ENCODE results near the gene RAP1GAP. TPM values are rescaled to one million over a fixed set of nuclear protein-coding genes. Genes with fewer than 3 reads are reported as not detected.

Gene RAP1GAP
- total RNA-seq, 1 donor from 2014 or later, result 0.64 TPM

- no peak overlapping the region for H3K27ac ChIP-seq
- H3K27me3 ChIP-seq, result no peaks in the 10 kb centered on the region
- intact Hi-C loops (cut with DNase I), result no loop called here
- DNase-seq (ENCODE audit: low spot score in 2 of 2), result no peak
- H3K4me1 ChIP-seq, result no peaks in the 10 kb centered on the region
- no peaks in the 10 kb centered on the region for H3K36me3 ChIP-seq
- no peak overlapping the region for H3K4me3 ChIP-seq
- no peak for TF ChIP-seq CTCF (IDR thresholded peaks at IDR 0.05)
- H3K9me3 ChIP-seq, result no peaks in the 10 kb centered on the region
Measured at GRCh38 chr1:21585037-21585436, 84.1 kb downstream of the RAP1GAP start.

- Histone ChIP-seq H3K36me3 (no peaks in the 10 kb centered on the region), H3K27me3 (no peaks in the 10 kb centered on the region), H3K4me3 (no peak overlapping the region), H3K4me1 (no peaks in the 10 kb centered on the region), H3K9me3 (no peaks in the 10 kb centered on the region), H3K27ac (no peak overlapping the region)
- TF ChIP-seq CTCF (IDR thresholded peaks at IDR 0.05), result no peak
- intact Hi-C loops (cut with DNase I), result no loop called here
- no peak for DNase-seq (ENCODE audit: low spot score in 2 of 2)
Measured at GRCh38 chr1:21584096-21584495, 85.1 kb downstream of the RAP1GAP start.

GRCh38 chr1:21579791-21580190 lies 89.4 kb downstream of the RAP1GAP start:
- no peaks in the 10 kb centered on the region for H3K27me3 ChIP-seq
- intact Hi-C loops (cut with DNase I), result no loop called here
- H3K4me1 ChIP-seq, result peaks cover 0 to under 1% of the 10 kb centered on the region in 2 donors
- no peak for TF ChIP-seq CTCF (IDR thresholded peaks at IDR 0.05)
- no peak overlapping the region for H3K4me3 ChIP-seq
- H3K27ac ChIP-seq, result no peak overlapping the region
- no peak for DNase-seq (ENCODE audit: low spot score in 2 of 2)
- H3K9me3 ChIP-seq, result no peaks in the 10 kb centered on the region
- no peaks in the 10 kb centered on the region for H3K36me3 ChIP-seq

GRCh38 chr1:21577933-21578332 lies 91.2 kb downstream of the RAP1GAP start:
- DNase-seq (ENCODE audit: low spot score in 2 of 2), result no peak
- intact Hi-C loops (cut with DNase I), result no loop called here
- no peaks in the 10 kb centered on the region for H3K36me3 ChIP-seq
- no peak overlapping the region for H3K27ac ChIP-seq
- H3K27me3 ChIP-seq, result no peaks in the 10 kb centered on the region
- H3K9me3 ChIP-seq, result no peaks in the 10 kb centered on the region
- H3K4me3 ChIP-seq, result no peak overlapping the region
- H3K4me1 ChIP-seq, result peaks cover 0 to 8% of the 10 kb centered on the region in 2 donors
- TF ChIP-seq CTCF (IDR thresholded peaks at IDR 0.05), result no peak

- Histone ChIP-seq H3K36me3 (no peaks in the 10 kb centered on the region), H3K9me3 (no peaks in the 10 kb centered on the region), H3K27me3 (no peaks in the 10 kb centered on the region), H3K27ac (no peak overlapping the region), H3K4me1 (peaks cover 0 to 8% of the 10 kb centered on the region in 2 donors), H3K4me3 (no peak overlapping the region)
- no peak for DNase-seq (ENCODE audit: low spot score in 2 of 2)
- intact Hi-C loops (cut with DNase I), result no loop called here
- TF ChIP-seq CTCF (IDR thresholded peaks at IDR 0.05), result no peak
Measured at GRCh38 chr1:21577324-21577723, 91.8 kb downstream of the RAP1GAP start.

- intact Hi-C loops (cut with DNase I), result no loop called here
- no peak for DNase-seq (ENCODE audit: low spot score in 2 of 2)
- Histone ChIP-seq H3K4me1 (peaks cover 0 to 8% of the 10 kb centered on the region in 2 donors), H3K27me3 (no peaks in the 10 kb centered on the region), H3K27ac (no peak overlapping the region), H3K9me3 (no peaks in the 10 kb centered on the region), H3K4me3 (no peak overlapping the region), H3K36me3 (no peaks in the 10 kb centered on the region)
- no peak for TF ChIP-seq CTCF (IDR thresholded peaks at IDR 0.05)
Measured at GRCh38 chr1:21576798-21577187, 92.4 kb downstream of the RAP1GAP start.
